ENCODE measurements around the gene STRN3. TPM values are rescaled to one million over a fixed set of nuclear protein-coding genes. Genes with fewer than 3 reads are reported as not detected.
"Not testable (repeated sequence)": the region's sequence is repeated elsewhere in the genome, so short reads cannot be mapped to it uniquely, and the experiment has no call there.

STRN3 gene, protein sequence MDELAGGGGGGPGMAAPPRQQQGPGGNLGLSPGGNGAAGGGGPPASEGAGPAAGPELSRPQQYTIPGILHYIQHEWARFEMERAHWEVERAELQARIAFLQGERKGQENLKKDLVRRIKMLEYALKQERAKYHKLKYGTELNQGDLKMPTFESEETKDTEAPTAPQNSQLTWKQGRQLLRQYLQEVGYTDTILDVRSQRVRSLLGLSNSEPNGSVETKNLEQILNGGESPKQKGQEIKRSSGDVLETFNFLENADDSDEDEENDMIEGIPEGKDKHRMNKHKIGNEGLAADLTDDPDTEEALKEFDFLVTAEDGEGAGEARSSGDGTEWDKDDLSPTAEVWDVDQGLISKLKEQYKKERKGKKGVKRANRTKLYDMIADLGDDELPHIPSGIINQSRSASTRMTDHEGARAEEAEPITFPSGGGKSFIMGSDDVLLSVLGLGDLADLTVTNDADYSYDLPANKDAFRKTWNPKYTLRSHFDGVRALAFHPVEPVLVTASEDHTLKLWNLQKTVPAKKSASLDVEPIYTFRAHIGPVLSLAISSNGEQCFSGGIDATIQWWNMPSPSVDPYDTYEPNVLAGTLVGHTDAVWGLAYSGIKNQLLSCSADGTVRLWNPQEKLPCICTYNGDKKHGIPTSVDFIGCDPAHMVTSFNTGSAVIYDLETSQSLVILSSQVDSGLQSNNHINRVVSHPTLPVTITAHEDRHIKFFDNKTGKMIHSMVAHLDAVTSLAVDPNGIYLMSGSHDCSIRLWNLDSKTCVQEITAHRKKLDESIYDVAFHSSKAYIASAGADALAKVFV
- 27.9 TPM for total RNA-seq

DNA sequence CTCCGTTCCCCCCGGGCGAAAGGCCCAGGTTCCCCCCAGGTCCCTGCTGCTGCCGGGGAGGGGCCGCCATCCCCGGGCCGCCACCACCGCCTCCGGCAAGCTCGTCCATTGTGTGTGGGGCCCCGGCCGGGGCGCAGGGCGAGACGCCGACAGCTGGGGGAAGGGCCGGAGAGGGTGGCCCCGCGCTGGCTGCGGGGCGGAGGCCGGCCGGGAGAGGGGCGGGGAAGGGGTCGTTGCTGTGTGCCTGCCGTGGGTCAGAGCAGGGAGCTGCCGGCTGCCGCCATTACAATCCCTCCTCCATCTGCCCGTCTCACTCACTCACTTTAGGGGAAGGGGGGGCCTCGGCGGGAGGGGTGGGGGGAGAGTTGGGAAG is at the start of gene STRN3:
Gene STRN3, minus strand, starts transcription at position 303 of the 373 bp plus-strand sequence. Its CDS starts 194 bp downstream, at position 109.
- Histone ChIP-seq H3K9me3 (ENCODE audit: low read depth, low read length) (no peaks in the 10 kb centered on the region), H3K4me3 (ENCODE audit: low read length) (peak within 1 kb of the TSS; percentile 99), H3K27me3 (ENCODE audit: insufficient read depth, low read length) (no peaks in the 10 kb centered on the region), H3K4me1 (ENCODE audit: insufficient read depth, low read length) (peaks cover 18% of the 10 kb centered on the region)

DNA sequence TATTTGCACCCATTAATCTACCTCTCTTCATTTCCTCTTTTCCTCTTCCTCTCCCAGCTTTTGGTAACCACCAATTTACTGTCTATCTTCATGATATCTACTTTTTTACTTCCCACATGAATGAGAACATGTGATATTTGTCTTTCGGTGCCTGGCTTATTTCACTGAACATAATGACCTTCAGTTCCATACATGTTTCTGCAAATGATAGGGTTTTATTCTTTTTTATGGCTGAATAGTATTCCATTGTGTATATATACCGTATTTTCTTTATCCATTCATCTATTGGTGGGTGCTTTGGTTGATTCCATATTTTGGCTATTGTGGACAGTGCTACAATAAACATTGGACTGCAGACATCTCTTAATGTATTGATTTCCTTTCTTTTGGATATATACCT is 49.0 kb upstream of the STRN3 start:
- Histone ChIP-seq H3K4me3 (ENCODE audit: low read length) (no peak overlapping the region), H3K9me3 (ENCODE audit: low read depth, low read length) (no peaks in the 10 kb centered on the region), H3K27me3 (ENCODE audit: insufficient read depth, low read length) (no peaks in the 10 kb centered on the region), H3K4me1 (ENCODE audit: insufficient read depth, low read length) (no peaks in the 10 kb centered on the region)

DNA sequence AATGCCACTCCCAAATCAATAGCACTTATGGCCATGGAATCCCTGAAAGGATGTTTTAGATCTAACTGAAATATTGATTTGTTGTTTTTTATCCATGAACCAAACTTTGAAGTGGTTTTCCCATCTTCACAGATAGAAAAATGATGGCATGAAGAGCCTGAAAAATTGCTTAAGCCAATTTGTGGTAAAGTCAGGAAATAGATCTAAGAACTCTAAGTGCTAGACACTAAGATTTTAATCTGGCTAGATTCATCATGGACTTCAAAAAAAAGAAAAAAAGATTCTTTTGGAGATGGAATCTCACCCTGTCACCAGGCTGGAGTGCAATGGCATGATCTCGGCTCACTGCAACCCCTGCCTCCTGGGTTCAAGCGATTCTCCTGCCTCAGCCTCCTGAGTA is 45.0 kb upstream of the STRN3 start:
- Histone ChIP-seq H3K4me3 (ENCODE audit: low read length) (no peak overlapping the region), H3K9me3 (ENCODE audit: low read depth, low read length) (no peaks in the 10 kb centered on the region), H3K27me3 (ENCODE audit: insufficient read depth, low read length) (no peaks in the 10 kb centered on the region), H3K4me1 (ENCODE audit: insufficient read depth, low read length) (peaks cover 6% of the 10 kb centered on the region)

DNA sequence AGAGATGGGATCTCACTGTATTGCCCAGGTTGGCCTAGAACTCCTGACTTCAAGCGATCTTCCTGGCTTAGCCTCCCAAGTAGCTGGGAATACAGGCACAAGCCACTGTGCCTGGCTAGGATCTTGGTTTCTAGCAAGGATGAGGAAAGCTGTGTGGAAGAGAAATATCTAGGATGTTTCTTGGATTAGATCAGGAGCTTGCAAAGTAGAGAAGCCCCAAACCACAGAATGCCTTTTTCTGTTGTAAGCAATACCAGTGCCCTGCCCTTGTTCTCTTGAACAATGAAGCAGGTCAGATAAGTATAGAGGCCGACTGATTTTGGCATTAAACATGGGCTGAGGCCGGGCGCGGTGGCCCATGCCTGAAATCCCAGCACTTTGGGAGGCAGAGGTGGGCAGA is 44.3 kb upstream of the STRN3 start:
- H3K27me3 ChIP-seq (ENCODE audit: insufficient read depth, low read length) = no peaks in the 10 kb centered on the region
- H3K4me3 ChIP-seq (ENCODE audit: low read length) = no peak overlapping the region
- no peaks in the 10 kb centered on the region for H3K9me3 ChIP-seq (ENCODE audit: low read depth, low read length)
- H3K4me1 ChIP-seq (ENCODE audit: insufficient read depth, low read length) = peaks cover 6% of the 10 kb centered on the region

DNA sequence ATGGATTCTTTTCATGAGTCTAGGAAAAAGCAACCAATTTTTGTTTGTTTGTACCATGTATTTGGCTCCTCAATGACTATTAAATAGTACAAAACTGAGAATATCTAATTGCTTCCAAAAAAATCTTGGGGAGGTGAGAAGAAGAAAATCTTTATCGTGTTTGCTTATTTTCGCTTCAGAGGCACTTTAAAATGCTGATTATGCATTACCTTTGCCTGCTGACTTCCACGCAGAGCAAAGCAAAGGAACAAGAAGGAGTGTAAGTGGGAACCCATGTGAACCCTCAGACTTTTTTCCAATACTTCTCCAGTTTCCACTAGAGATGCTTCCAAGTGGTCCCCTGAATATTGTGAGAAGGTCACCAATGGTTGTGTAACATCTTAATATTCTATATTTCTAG is 43.2 kb upstream of the STRN3 start:
- peaks cover 6% of the 10 kb centered on the region for H3K4me1 ChIP-seq (ENCODE audit: insufficient read depth, low read length)
- no peaks in the 10 kb centered on the region for H3K27me3 ChIP-seq (ENCODE audit: insufficient read depth, low read length)
- no peaks in the 10 kb centered on the region for H3K9me3 ChIP-seq (ENCODE audit: low read depth, low read length)
- no peak overlapping the region for H3K4me3 ChIP-seq (ENCODE audit: low read length)

DNA sequence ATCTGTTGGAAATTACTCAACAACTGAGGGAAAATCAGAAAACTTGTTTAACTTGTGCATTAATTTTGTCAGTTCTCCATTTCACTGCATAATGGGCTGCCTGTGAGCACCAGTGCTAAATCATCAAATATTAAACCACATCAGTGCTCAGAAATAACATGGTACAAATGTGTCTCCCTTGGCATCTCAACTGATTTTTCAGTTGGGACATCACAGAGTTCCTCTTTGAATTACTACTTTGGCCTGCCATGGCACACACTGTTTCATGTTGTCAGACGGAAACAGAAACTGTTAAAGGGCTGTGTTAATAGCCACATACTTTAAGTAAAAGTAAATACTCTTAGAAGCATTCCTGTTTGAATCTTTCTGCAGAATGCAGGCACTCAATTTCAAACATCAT is 42.1 kb upstream of the STRN3 start:
- no peaks in the 10 kb centered on the region for H3K27me3 ChIP-seq (ENCODE audit: insufficient read depth, low read length)
- no peaks in the 10 kb centered on the region for H3K9me3 ChIP-seq (ENCODE audit: low read depth, low read length)
- no peak overlapping the region for H3K4me3 ChIP-seq (ENCODE audit: low read length)
- peaks cover 6% of the 10 kb centered on the region for H3K4me1 ChIP-seq (ENCODE audit: insufficient read depth, low read length)

DNA sequence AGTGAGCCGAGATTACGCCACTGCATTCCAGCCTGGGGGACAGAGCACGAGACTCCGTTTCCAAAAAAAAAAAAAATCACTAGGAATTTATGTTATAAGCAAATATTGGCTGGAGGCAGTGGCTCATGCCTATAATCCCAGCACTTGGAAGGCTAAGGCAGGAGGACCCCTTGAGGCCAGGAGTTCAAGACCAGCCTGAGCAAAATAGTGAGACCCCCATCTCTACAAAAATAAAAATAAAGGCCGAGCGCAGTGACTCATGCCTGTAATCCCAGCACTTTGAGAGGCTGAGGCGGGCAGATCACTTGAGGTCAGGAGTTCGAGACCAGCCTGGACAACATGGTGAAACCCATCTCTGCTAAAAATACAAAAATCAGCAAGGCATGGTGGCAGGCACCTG is 36.7 kb upstream of the STRN3 start:
- not testable (repeated sequence) for H3K9me3 ChIP-seq (ENCODE audit: low read depth, low read length); H3K4me1 ChIP-seq (ENCODE audit: insufficient read depth, low read length); H3K27me3 ChIP-seq (ENCODE audit: insufficient read depth, low read length); H3K4me3 ChIP-seq (ENCODE audit: low read length)

DNA sequence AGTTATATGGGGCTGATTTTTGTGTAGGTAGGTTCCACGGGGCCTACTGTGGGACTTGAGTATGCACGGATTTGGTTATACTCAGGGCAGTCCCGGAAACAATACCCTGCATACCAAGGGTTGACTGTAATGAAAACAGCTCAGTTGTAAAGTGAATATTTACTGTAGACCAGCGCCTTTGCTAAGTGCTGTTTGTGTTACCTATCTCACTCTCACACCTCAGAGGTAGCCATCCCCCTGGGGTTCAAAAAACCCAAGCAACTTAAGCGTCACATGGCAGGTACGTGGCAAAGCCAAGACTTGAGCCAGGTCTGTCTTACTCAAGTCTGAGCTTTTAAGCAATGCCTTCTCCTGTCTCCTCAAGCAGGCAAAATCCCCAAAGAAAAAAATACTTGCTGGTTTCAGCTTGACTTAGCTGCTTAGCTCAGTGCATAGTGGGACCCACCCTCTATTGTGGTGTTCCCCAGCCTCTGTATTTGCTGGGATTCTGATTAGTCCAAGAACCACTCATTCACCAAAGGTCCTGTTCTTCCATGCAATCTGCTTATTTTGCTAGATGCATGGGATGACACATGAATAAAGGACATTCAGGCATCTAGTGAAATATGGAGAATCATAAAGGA is 34.2 kb upstream of the STRN3 start:
- no peak overlapping the region for H3K4me3 ChIP-seq (ENCODE audit: low read length)
- no peaks in the 10 kb centered on the region for H3K4me1 ChIP-seq (ENCODE audit: insufficient read depth, low read length)
- no peaks in the 10 kb centered on the region for H3K27me3 ChIP-seq (ENCODE audit: insufficient read depth, low read length)
- H3K9me3 ChIP-seq (ENCODE audit: low read depth, low read length) = no peaks in the 10 kb centered on the region

DNA sequence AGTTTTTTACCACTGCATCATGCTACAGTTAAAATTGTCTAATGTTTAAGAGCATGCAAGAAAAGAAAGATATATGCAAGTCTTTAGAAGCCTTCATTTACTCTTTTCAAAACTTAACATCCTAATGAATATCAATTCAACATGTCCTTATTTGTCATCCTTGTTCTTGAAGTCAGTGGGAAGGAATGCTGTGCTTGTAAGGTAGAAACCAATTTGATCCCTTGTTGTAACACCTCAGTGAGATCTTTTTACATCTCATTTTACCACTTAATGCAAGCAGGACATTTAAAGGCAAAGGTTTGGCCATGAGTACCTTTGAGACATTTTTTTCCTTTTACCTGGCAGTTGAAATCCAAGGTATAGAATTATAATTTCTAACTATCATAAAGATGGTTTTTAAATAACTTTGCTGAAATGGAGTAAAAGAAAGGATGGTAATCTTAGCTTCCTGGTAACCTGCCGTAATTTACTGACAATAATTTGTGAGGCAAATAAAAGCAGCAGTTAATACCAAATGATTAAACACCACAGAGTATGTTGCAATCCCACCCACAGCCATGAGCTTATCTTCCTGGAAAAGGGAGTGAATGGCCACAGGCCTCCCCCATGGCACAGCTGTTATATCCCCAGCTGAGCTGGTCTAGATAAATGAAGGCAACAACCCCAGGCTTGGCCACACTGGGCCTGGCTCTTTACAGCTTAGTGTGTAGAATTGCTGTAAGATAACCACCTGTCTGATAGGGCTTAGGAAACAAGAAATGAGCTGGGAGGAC is 33.2 kb upstream of the STRN3 start:
- Histone ChIP-seq H3K9me3 (ENCODE audit: low read depth, low read length) (no peaks in the 10 kb centered on the region), H3K4me1 (ENCODE audit: insufficient read depth, low read length) (no peaks in the 10 kb centered on the region), H3K4me3 (ENCODE audit: low read length) (no peak overlapping the region), H3K27me3 (ENCODE audit: insufficient read depth, low read length) (no peaks in the 10 kb centered on the region)

DNA sequence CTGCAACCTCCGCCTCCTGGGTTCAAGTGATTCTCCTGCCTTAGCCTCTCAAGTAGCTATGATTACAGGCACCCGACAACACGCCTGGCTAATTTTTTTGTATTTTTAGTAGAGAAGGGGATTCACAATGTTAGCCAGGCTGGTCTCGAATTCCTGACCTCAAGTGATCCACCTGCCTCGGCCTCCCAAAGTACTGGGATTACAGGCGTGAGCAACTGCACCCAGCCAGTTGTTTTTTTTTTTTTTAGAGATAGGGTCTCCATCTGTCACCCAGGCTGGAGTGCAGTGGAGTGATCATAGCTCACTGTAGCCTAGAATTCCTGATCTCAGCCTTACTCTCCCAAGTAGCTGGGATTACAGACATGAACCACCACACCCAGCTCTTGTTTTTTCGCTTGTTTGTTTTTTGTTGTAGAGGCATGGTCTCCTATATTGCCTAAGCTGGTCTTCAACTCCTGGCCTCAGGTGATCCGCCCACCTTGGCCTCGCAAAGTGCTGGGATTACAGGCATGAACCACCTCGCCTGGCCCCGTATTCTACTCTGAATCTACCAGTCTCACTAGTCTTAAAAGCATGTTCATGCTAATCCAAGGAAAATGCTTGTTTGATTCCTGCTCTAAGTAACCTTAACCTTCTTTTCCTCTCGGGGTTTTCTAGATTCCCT is 31.7 kb upstream of the STRN3 start:
- no peaks in the 10 kb centered on the region for H3K4me1 ChIP-seq (ENCODE audit: insufficient read depth, low read length)
- H3K4me3 ChIP-seq (ENCODE audit: low read length) = no peak overlapping the region

DNA sequence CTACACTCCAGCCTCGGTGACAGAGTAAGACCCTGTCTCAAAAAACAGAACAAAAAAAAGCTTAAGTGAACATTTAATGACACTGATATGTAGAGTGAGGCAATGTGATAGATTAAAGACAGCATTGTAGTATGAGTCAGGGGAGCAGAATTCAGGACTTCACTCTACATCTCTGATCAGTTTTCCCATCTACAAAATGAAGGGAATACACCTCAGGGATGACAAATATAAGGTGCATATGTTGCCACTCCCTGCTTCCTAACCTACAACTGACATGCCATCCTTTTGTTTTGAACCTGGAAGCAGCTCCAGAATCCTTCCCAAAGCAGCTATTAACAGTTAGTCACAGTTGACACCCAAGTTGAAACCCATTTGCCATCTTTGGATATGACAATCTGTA is 30.9 kb upstream of the STRN3 start:
- Histone ChIP-seq H3K9me3 (ENCODE audit: low read depth, low read length) (no peaks in the 10 kb centered on the region), H3K4me1 (ENCODE audit: insufficient read depth, low read length) (no peaks in the 10 kb centered on the region), H3K27me3 (ENCODE audit: insufficient read depth, low read length) (no peaks in the 10 kb centered on the region), H3K4me3 (ENCODE audit: low read length) (no peak overlapping the region)

More for the DNA sequence above, 31.7 kb upstream of the STRN3 start:
- Histone ChIP-seq H3K27me3 (ENCODE audit: insufficient read depth, low read length) (no peaks in the 10 kb centered on the region), H3K9me3 (ENCODE audit: low read depth, low read length) (no peaks in the 10 kb centered on the region)

DNA sequence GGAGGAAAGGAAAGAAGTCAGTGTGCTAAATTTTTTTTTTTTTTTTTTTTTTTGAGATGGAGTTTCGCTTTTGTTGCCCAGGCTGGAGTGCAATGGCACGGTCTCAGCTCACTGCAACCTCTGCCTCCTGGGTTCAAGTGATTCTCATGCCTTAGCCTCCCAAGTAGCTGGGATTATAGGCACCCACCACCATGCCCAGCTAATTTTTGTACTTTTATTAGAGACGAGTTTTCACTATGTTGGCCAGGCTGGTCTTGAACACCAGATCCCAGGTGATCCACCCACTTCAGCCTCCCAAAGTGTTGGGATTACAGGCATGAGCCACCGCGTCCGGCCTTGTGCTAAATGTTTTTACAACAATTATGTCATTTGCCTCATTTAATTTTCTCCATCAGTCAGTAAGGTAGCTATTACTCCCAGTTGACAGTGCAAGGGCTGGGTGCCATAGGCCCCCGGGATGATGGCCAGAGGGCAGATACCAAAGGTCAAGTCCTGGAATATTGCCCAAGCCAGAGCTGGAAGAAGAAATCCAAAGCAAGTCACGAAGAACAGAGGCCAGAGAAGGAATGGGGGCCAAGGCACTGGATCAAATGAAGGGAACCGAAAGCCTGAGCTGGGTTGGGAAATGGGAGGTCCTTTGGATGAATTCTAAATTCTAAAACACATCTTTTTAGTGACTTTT is 26.9 kb upstream of the STRN3 start:
- not testable (repeated sequence) for H3K27me3 ChIP-seq (ENCODE audit: insufficient read depth, low read length); H3K4me1 ChIP-seq (ENCODE audit: insufficient read depth, low read length); H3K4me3 ChIP-seq (ENCODE audit: low read length); H3K9me3 ChIP-seq (ENCODE audit: low read depth, low read length)

DNA sequence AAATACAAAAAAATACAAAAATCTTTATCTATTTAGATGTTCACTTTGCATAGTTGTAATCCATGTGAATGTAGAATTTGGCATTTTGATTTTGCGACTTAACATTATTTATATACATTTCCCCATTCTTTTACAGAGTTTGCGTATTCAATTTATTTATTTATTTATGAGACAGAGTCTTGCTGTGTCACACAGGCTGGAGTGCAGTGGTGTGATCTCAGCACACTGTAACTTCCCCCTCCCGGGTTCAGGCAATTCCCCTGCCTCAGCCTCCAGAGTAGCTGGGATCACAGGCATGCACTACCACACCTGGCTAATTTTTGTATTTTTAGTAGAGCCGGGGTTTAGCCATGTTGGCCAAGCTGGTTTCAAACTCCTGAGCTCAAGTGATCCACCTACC is 25.3 kb upstream of the STRN3 start:
- no peaks in the 10 kb centered on the region for H3K4me1 ChIP-seq (ENCODE audit: insufficient read depth, low read length)
- H3K9me3 ChIP-seq (ENCODE audit: low read depth, low read length) = no peaks in the 10 kb centered on the region
- no peak overlapping the region for H3K4me3 ChIP-seq (ENCODE audit: low read length)
- no peaks in the 10 kb centered on the region for H3K27me3 ChIP-seq (ENCODE audit: insufficient read depth, low read length)

DNA sequence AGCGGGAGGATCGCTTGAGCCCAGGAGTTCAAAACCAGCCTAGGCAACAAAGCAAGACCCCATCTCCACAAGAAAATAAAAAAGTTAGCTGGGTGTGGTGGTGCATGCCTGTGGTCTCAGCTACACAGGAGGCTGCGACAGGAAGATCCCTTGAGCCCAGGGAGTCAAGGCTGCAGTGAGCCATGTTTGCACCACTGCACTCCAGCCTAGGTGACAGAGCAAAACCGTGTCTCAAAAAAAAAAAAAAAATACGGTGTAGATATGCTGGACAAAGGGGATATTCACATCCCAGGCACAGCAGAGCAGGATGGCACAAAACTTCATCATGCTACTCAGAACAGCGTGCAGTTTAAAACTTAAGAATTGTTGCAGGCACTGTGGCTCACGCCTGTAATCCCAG is 24.8 kb upstream of the STRN3 start:
- Histone ChIP-seq H3K4me3 (ENCODE audit: low read length) (no peak overlapping the region), H3K27me3 (ENCODE audit: insufficient read depth, low read length) (no peaks in the 10 kb centered on the region), H3K4me1 (ENCODE audit: insufficient read depth, low read length) (no peaks in the 10 kb centered on the region), H3K9me3 (ENCODE audit: low read depth, low read length) (no peaks in the 10 kb centered on the region)
